HepG2 (cell line): ENCODE measurements around the gene SCP2. TPM values are rescaled to one million over a fixed set of nuclear protein-coding genes. Genes with fewer than 3 reads are reported as not detected.
A peak's percentile ranks its signal among the peaks of the same experiment; 100 is the strongest.

Source experiments
- ARID3A ChIP-seq: IDR thresholded peaks from 2 replicates; pipeline ENCODE4 v1.6.1; 2012; ENCODE audit warnings: low read depth, low read length, improper control_type of control experiment
- ARNT ChIP-seq: fragments of 450-650 bp; IDR thresholded peaks from 2 replicates; pipeline ENCODE4 v1.6.1; 2017
- ATF6 ChIP-seq: sonication (generic); formaldehyde crosslinking; conservative IDR thresholded peaks from 2 replicates; pipeline ENCODE4 v1.4.0; 2020; ENCODE audit warnings: missing genetic modification reagents
- BRD4 ChIP-seq: sonication (generic); formaldehyde crosslinking; IDR thresholded peaks from 2 replicates; pipeline ENCODE4 v1.4.0; 2020; ENCODE audit warnings: missing genetic modification reagents
- CSRNP1 ChIP-seq: sonication (generic); formaldehyde crosslinking; IDR thresholded peaks from 2 replicates; pipeline ENCODE4 v1.8.1; 2023; ENCODE audit warnings: mild to moderate bottlenecking, missing genetic modification reagents
- FIP1L1 ChIP-seq: fragments of 200-400 bp; formaldehyde crosslinking; IDR thresholded peaks from 2 replicates; pipeline ENCODE4 v1.6.1; 2018; ENCODE audit warnings: low read depth, mild to moderate bottlenecking, low read length, moderate library complexity, borderline replicate concordance; ENCODE audit not compliant: insufficient read depth
- GATAD2A ChIP-seq: IDR thresholded peaks from 2 replicates; pipeline ENCODE4 v1.6.1; 2016
- HNRNPH1 ChIP-seq: fragments of 200-400 bp; formaldehyde crosslinking; optimal IDR thresholded peaks from 2 replicates; pipeline ENCODE3; 2017; ENCODE audit warnings: mild to moderate bottlenecking, low read depth, low read length
- KLF13 ChIP-seq: sonication (generic); formaldehyde crosslinking; IDR thresholded peaks from 2 replicates; pipeline ENCODE4 v1.4.0; 2020; ENCODE audit warnings: mild to moderate bottlenecking, missing genetic modification reagents
- RXRA ChIP-seq: sonication (generic); formaldehyde crosslinking; IDR thresholded peaks from 2 replicates; pipeline ENCODE4 v1.5.1; 2020; ENCODE audit warnings: missing genetic modification reagents
- U2AF2 ChIP-seq: fragments of 200-400 bp; formaldehyde crosslinking; IDR thresholded peaks from 2 replicates; pipeline ENCODE4 v1.6.1; 2017; ENCODE audit warnings: low read depth, mild to moderate bottlenecking, low read length
- ZBTB43 ChIP-seq: sonication (generic); formaldehyde crosslinking; conservative IDR thresholded peaks from 2 replicates; pipeline ENCODE4 v1.4.0; 2020; ENCODE audit warnings: missing genetic modification reagents
- ZBTB49 ChIP-seq: sonication (generic); formaldehyde crosslinking; IDR thresholded peaks from 2 replicates; pipeline ENCODE4 v1.4.0; 2020; ENCODE audit warnings: missing genetic modification reagents, borderline replicate concordance
- ZKSCAN1 ChIP-seq: fragments of 150-350 bp; IDR thresholded peaks from 2 replicates; pipeline ENCODE4 v1.6.1; 2014; ENCODE audit warnings: low read length
- ZNF18 ChIP-seq: sonication (generic); formaldehyde crosslinking; IDR thresholded peaks from 2 replicates; pipeline ENCODE4 v1.8.0; 2022; ENCODE audit warnings: mild to moderate bottlenecking, missing genetic modification reagents; ENCODE audit not compliant: insufficient replicate concordance
- ZNF589 ChIP-seq: sonication (generic); formaldehyde crosslinking; conservative IDR thresholded peaks from 2 replicates; pipeline ENCODE4 v1.8.0; 2022; ENCODE audit warnings: mild to moderate bottlenecking, moderate library complexity, missing genetic modification reagents
- ZNF776 ChIP-seq: sonication (generic); formaldehyde crosslinking; IDR thresholded peaks from 2 replicates; pipeline ENCODE4 v1.4.0; 2020; ENCODE audit warnings: mild to moderate bottlenecking, missing genetic modification reagents
- ZNF781 ChIP-seq: sonication (generic); formaldehyde crosslinking; IDR thresholded peaks from 2 replicates; pipeline ENCODE4 v1.5.1; 2020; ENCODE audit warnings: borderline replicate concordance, mild to moderate bottlenecking, missing genetic modification reagents; ENCODE audit errors: not compliant biosample characterization
- polyA plus RNA-seq, 8 experiments: library from polyadenylated mRNA; depleted of rRNA in 3 of 8; stranded (reverse) in 7 of 8; unstranded in 1 of 8; fragments of >200 nt; fragmentation: Illumina TruSeq in 4 of 8; extraction: Trizol in 4 of 8; gene quantifications; 2 replicates each; pipeline versions ENCODE4 v1.2.1 to v1.2.3, GENCODE V29; 2011 to 2016; ENCODE audit warnings: low read depth in 4 of 8, missing spikeins in 1 of 8, mixed read lengths in 1 of 8; ENCODE audit not compliant: insufficient read depth in 1 of 8
- total RNA-seq, 5 experiments: library from RNA; depleted of rRNA; stranded (reverse); fragments of >200 nt; fragmentation: Illumina TruSeq; extraction: Trizol; gene quantifications; 2 replicates each; pipeline ENCODE4 v1.2.3, GENCODE V29; 2016; ENCODE audit warnings: low read depth in 1 of 5

Gene SCP2
- total and polyA plus RNA-seq, 2 of the 13 experiments (the other 11 are each of a cell fraction or from before 2014, with no cell fraction given), result 59.0 to 133 TPM

GRCh38 chr1:53014791-53015507 lies 87.9 kb downstream of the SCP2 start (continued):
- TF ChIP-seq ZBTB49 (CRISPR knock-in tag) (peak; percentile 57; the same call in 1 of the 2 replicates), ZKSCAN1 (no peak), HNRNPH1 (no peak), ATF6 (CRISPR knock-in tag) (no peak), RXRA (CRISPR knock-in tag) (peak; percentile 54; the same call in 1 of the 2 replicates), FIP1L1 (no peak), ZBTB43 (CRISPR knock-in tag) (0 out of 2 replicates have a peak, but pooled peaks have one; percentile 41), BRD4 (no peak), ARID3A (0 out of 2 replicates have a peak, but pooled peaks have one; percentile 27), GATAD2A (CRISPR knock-in tag) (peak; percentile 75), ZNF18 (CRISPR knock-in tag) (no peak), ARNT (no peak), KLF13 (CRISPR knock-in tag) (no peak), CSRNP1 (CRISPR knock-in tag) (no peak), ZNF781 (CRISPR knock-in tag) (no peak), ZNF589 (CRISPR knock-in tag) (no peak), U2AF2 (no peak), ZNF776 (no peak)
